ENCODE data around the gene EML6.

GRCh38 chr2:54726431-54726830 lies 3.0 kb downstream of the EML6 start:
- TF ChIP-seq CHD2 (IDR thresholded peaks at IDR 0.05; ENCODE audit: borderline replicate concordance, low read depth, low read length) (no peak), PBX3 (IDR thresholded peaks at IDR 0.05; ENCODE audit: insufficient replicate concordance, low read depth, low read length) (no peak), EZH2 (IDR thresholded peaks at IDR 0.05; ENCODE audit: borderline replicate concordance, control insufficient read depth, low read depth, low read length) (no peak), SIN3A (IDR thresholded peaks at IDR 0.05; ENCODE audit: low read depth, low read length) (no peak), KAT2A (conservative IDR thresholded peaks at IDR 0.05; ENCODE audit: control insufficient read depth, low read depth, low read length) (no peak), EGR1 (IDR thresholded peaks at IDR 0.05; ENCODE audit: borderline replicate concordance in 1 of 2, low read depth in 2 of 2, low read length in 2 of 2) (no peak), ATF7 (IDR thresholded peaks at IDR 0.05; ENCODE audit: low read depth) (no peak), IRF4 (IDR thresholded peaks at IDR 0.05; ENCODE audit: low read depth, low read length) (no peak), BCL3 (IDR thresholded peaks at IDR 0.05; ENCODE audit: borderline replicate concordance, insufficient read depth, low read depth, low read length, poor library complexity, severe bottlenecking) (no peak), CEBPB (IDR thresholded peaks at IDR 0.05; ENCODE audit: borderline replicate concordance in 1 of 2, low read depth in 2 of 2, low read length in 2 of 2) (no peak)
- TF ChIP-seq, protein P1, sequence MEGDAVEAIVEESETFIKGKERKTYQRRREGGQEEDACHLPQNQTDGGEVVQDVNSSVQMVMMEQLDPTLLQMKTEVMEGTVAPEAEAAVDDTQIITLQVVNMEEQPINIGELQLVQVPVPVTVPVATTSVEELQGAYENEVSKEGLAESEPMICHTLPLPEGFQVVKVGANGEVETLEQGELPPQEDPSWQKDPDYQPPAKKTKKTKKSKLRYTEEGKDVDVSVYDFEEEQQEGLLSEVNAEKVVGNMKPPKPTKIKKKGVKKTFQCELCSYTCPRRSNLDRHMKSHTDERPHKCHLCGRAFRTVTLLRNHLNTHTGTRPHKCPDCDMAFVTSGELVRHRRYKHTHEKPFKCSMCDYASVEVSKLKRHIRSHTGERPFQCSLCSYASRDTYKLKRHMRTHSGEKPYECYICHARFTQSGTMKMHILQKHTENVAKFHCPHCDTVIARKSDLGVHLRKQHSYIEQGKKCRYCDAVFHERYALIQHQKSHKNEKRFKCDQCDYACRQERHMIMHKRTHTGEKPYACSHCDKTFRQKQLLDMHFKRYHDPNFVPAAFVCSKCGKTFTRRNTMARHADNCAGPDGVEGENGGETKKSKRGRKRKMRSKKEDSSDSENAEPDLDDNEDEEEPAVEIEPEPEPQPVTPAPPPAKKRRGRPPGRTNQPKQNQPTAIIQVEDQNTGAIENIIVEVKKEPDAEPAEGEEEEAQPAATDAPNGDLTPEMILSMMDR (IDR thresholded peaks at IDR 0.05 in 2 of 3, conservative IDR thresholded peaks at IDR 0.05 in 1 of 3; ENCODE audit: control insufficient read depth in 2 of 3, extremely low read depth in 1 of 3, insufficient read depth in 1 of 3, low read depth in 3 of 3, low read length in 3 of 3): no peak

Data from GM12878 (cell line).